Gastrocnemius medialis (tissue), 4 donors: ENCODE results near the gene HNRNPR.
"Not testable (repeated sequence)": the region's sequence is repeated elsewhere in the genome, so short reads cannot be mapped to it uniquely, and the experiment has no call there.

Experiments used
- CTCF ChIP-seq, 5 experiments: fragments of 450-650 bp in 3 of 5; fragments of 200-600 bp in 2 of 5; sonication (generic) in 2 of 5; IDR thresholded peaks in 4 of 5; conservative IDR thresholded peaks in 1 of 5; 1 replicate in 4 of 5; 2 replicates in 1 of 5; pipeline ENCODE4 v1.5.1; 2016 to 2019; ENCODE audit warnings: antibody characterized with exemption in 5 of 5, mild to moderate bottlenecking in 3 of 5, moderate library complexity in 3 of 5
- POLR2A ChIP-seq, 2 donors: fragments of 450-650 bp; IDR thresholded peaks; one replicate each; pipeline ENCODE4 v1.6.1; 2017; ENCODE audit warnings: antibody characterized with exemption in 2 of 2, mild to moderate bottlenecking in 2 of 2, moderate library complexity in 2 of 2

- TF ChIP-seq POLR2A (IDR thresholded peaks at IDR 0.05); CTCF (IDR thresholded peaks at IDR 0.05 in 4 of 5, conservative IDR thresholded peaks at IDR 0.05 in 1 of 5): not testable (repeated sequence)
These were observed 86.7 kb downstream of the HNRNPR start for GRCh38 chr1:23257371-23257770.
